HG02943 (cell line): Measurements from ENCODE around the gene KRTAP5-9.
"Not testable (repeated sequence)": the region's sequence is repeated elsewhere in the genome, so short reads cannot be mapped to it uniquely, and the experiment has no call there.

Experiments
- ATAC-seq: cut with Tn5 transposase; IDR thresholded peaks from one replicate; pipeline ENCODE4 v1.9.1; 2021; ENCODE audit warnings: mild to moderate bottlenecking, low read depth, moderate library complexity; ENCODE audit not compliant: unreplicated experiment

KRTAP5-9 gene

GRCh38 chr11:71548120-71548519, at the start of gene KRTAP5-9:
Gene KRTAP5-9 (plus strand): TSS chr11:71548420. CDS start chr11:71548658, 238 bp downstream.
- no peak for ATAC-seq

DNA sequence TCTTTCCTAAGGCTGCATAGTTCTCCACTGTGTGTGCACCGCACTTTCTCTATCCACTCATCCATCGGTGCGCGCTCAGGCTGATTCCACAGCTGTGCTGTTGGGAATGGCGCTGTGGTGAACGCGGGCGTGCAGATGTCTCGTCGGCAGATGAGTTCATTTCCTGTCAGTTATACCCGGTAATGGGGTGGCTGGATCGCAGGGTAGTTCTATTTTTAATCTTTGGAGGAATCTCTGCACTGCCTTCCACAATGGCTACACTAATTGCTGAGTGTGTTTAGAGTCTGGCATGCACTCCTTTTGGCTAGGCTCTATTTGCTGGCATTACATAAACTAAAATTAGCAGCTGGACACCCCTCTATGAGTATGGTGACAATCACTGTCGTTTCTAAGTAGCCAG, 49.1 kb upstream of the KRTAP5-9 start:
- ATAC-seq, result no peak

- no peak for ATAC-seq
Observed at GRCh38 chr11:71499546-71499945, 48.7 kb upstream of the KRTAP5-9 start.

DNA sequence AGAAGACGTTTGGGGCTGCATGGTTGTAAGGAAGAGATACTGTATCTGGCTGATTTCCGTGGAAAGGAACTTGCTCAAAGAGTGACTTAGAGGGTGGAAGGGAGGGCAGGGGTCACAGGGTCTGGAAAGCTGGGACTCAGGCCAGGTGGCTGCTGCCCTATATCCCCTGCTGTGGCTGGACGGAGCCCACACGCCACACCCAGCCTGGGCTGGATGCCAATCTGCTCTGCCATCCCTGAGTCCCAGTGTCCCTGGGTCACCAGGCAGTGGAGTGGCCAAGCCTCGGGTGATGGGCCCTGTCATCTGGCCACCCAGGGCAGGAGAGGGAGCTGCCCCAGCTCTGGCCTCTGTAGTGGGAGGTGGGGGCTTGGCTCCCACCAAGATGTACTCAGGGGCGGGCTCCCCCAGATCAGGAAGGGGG, 47.6 kb upstream of the KRTAP5-9 start:
- ATAC-seq, result no peak

DNA sequence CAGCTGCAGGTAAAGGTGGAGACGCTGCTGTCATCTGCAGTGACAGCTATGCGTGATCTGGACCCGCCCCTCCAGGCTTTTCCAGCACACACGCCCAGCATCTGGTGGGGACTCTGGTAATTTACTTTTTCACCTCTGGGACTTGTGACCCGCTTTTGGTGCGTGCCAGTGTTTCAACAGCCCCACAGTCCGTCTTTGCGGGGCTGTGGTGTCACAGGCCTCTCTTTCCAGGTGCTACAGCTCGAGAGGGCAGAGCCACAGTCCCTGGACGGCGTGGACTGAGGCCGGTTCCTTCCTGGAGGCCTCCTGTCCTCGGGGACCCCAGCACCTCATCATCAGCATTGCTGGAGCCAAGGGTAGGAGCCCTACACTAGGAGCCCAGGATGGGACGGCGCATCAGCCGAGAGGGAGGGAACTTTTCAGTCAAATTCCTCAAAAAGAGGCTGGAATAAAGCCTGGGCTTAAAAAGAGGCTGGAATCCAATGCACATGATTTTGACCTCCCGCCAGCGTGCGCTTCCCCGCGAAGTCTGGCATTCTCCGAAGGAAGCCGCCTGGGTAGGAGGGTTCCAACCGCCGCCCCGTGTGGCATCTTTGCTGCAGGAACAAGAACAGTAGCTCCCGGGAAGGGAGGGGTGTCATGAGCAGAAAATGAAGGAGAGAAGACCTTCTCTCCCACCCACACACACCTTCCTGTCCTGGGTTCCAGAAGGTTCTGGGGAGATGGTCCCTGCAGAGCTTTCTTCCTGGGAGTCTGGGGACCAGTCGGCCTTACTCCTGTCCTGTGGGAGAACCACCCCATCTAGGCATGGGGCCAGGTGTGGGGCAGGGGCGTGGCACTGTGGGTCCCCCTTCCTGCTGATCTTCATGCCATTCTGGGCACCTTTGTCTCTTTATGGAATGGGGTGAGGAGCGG, 46.9 kb upstream of the KRTAP5-9 start:
- no peak for ATAC-seq

DNA sequence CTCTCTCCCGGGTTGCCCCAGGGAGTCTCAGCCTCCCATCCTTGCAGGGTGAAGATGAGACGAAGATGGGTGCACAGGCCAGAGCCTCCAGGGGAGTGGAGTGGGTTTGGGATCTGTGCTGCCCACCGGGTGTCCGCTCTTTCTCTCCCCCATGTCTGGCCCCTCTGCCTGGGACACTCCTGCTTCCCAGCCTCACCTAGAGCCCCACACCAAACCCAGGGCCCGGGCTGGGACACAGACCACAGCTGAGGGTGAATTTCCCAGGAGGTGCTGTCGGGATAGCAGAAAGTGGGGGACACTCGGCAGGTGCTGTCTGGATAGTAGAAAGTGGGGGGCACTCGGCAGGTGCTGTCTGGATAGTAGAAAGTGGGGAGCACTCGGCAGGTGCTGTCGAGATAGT, 46.2 kb upstream of the KRTAP5-9 start:
- ATAC-seq, result no peak

GRCh38 chr11:71502871-71503435, 45.3 kb upstream of the KRTAP5-9 start:
- no peak for ATAC-seq

DNA sequence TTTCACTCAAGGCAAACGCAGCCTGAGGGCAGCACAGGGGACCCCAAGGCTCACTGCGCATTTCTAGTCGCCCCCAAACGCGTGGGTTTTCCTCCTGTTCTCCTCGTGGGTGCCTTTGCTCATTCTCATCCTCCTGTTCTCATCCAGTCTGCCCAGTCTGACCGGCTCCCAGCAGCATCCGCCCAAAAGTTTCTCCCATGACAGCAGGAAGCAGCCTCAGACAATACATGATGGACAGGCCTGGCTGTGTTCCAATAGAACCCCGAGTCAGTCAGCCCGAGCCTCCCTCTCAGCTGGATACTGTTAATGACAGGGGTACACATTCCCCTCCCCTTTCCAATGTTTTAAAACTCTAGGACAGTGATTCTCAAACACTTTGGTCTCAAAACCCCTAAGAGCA, 43.7 kb upstream of the KRTAP5-9 start:
- no peak for ATAC-seq

DNA sequence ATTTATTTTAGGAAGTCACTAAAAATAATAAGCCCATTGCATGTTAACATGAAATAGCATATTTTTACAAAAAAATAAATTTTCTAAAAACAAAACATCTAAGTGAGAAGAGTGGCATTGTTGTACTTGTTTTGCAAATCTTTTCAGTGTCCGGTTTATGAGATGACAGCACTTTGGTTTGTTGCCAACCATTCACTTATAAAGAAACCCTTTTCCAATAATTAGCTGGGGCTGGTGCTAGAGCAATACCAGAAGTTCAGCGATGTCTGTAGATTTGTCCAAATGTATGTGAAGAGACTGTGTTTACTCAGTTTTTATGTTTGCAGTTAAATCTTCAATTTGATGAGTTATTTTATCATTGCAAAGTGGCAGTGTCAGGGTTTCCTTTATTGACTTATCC, 43.2 kb upstream of the KRTAP5-9 start:
- ATAC-seq, result no peak

GRCh38 chr11:71505781-71506180, 42.4 kb upstream of the KRTAP5-9 start:
- no peak for ATAC-seq

DNA sequence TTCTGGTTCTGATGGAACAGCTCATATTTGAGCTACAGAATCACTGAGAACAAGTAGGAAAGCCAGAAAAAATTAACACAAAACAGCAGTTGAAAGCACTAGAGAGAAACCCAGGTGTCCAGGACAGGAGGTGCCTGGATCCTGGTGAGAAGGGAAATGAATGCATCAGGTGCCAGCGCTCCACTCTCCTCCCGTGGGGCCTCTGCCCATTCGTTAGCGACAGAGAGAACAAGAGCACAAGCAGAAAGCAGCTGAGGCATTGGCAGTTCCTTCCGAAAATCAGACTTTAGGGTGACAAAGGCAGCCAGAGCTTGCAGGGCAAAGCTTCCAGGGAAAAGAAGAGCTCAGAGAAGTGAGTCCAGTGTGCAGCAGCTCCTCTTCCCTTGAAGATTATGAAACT, 41.1 kb upstream of the KRTAP5-9 start:
- ATAC-seq, result no peak

DNA sequence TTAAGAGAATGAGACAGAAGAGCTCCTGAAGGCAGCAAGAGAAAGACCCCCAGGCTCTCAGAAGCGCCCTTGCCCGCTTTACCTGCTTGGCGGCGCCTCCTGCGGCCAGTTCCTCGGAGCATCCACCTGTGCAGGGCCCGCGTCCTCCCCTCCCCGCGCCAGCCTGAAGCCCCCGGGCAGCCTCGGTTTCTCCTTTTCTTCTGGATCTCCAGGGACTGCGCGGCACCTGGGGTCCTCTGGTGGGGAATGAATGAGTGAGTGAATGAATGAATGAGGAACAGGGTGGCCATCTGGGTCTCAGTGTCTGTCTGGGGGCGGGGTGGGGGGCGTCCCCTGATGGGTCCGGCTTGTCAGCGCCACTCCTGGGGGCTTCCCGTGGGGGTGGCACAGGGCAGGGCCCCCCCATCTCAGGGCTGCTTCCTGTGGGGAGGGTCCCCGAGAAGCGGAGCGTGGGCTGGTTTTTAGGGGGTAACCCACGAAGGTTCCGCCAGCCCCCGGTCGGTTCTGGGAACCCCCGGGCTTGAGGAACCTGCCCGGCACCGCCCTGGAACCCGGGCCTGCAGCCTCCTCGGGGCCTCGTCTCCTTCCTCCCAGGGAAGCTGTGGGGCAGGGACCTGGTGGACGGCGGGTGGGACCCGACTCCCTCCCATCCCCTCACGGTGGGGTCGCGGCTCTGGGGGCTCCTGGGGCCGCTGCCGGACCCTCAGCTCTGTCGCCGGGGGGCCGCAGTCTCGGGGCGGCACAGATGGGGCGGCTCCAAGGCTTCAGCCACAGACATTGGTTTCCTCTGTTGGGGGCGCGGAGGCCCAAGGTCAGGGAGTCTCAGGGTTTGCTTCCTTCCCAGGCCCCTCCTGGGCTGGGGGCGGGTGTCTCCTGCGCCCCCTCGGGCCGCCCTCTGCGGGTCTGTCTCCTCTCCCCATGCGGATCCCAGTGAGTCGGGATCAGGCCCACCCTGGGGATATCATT, 29.4 kb upstream of the KRTAP5-9 start:
- no peak for ATAC-seq

DNA sequence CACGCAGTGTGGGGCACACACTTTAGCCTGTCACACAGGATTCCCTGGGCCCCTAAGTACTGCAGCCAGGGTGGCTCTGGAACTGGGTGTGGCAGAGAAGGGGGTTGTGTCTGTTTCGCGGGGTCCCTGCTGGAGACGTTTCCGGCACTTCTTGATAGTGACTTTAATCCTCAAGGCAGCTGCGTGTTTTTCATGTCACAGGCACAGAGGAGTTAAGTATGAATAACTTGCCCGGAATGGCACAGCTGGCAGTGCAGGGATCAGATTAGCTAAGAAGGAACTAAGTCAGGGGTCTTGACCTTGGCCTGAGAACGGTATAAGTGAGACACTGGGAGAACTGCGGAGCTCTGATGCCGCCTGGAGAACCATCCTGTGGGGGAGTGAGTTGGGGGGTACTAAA, 28.7 kb upstream of the KRTAP5-9 start:
- ATAC-seq, result no peak

- no peak for ATAC-seq
Observed at GRCh38 chr11:71525188-71525937, 22.9 kb upstream of the KRTAP5-9 start.

GRCh38 chr11:71525938-71526495, 22.2 kb upstream of the KRTAP5-9 start:
- no peak for ATAC-seq

- ATAC-seq, result not testable (repeated sequence)
Observed at GRCh38 chr11:71526796-71527575, 21.2 kb upstream of the KRTAP5-9 start, which contains the start of gene KRTAP5-7. Gene KRTAP5-7 (plus strand): TSS chr11:71527267. CDS start chr11:71527301, 34 bp downstream.

DNA sequence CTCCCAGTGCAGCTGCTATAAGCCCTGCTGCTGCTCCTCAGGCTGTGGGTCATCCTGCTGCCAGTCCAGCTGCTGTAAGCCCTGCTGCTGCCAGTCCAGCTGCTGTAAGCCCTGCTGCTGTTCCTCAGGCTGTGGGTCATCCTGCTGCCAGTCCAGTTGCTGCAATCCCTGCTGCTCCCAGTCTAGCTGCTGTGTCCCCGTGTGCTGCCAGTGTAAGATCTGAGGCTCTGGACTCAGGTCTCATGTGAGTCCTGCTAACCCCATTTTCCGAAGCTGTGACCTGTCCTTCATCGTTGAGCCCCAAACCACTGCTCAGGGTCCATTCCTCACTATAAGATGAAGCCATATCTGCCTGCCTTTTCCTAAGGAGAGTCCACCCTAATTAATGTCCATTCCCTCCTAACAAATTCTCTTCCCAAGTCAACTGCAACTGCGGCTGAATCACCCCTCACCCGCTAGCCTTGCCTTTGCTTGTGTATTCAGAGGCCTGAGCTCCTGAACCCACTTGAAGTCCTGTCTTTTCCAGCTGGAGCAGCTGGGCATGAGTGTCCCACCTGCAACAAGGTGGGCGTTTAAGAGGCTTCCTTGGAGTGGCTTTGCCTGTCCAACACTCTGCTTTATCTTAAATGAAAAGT, 20.5 kb upstream of the KRTAP5-9 start:
- ATAC-seq, result no peak

DNA sequence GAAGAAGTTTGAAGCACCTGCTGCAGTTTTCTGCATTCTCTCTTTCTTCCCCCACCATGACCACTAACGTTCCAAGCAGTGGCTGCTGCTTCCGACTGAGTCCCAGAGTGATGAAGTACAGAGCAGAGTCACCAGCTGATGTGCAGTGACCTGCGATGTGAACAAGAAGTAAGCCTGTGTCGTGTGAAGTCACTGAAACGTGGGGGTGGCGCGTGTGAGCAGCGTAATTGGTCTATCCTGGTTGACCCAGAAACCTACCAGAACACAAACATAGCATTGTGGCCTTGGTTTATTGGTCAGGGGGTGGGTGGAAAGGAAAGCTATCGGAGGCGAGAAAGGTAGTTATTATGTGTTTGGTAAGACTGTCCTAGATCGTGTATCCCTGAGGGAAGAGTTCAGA, 17.6 kb upstream of the KRTAP5-9 start:
- no peak for ATAC-seq
